NCI-H526 treated with DMSO at 0.1 percent for 48 hours (cell line): ENCODE measurements around the gene CCBE1.

Source experiments
- DNase-seq: peaks from one replicate; lab custom pipeline; 2025; lab: John Stamatoyannopoulos, UW

Gene CCBE1

DNA sequence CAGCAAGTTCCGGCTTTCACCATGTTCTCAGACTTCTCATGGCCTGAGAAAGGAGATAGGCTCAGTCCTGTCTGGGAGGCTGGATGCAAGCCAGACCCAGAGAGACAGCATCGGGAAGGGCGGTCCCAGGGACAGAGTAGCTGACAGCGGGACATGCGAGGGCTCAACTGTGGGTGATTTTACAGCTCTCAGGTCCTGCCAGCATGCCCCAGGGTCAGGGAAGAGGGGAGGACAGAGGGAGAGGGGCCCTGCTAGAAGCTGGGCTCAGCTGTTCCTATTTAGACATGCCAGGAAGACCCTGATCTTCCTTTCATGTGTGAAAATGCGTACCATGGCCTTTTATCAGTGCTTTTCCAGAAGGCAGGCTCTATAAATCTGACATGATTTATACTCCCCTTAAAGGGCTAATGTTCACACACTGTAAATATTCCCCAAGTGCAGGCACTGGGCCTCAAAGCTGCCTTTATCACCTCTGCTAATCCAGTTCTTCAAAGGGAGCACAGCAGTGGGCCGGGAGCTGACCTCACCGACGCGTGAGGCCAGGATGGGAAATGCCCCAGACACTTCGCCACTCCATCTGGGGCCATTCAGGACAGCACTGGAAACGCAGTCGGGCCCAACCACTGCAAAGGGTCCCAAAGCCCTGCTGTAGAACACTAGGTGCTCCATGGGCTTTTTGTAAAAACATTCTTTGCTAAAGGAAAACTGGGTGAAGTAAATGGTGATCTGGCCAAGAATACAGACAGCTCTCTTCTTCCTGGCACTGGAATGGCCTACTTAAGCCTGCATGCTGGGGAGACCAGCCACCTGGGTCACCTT, 242.1 kb downstream of the CCBE1 start:
- no peak for DNase-seq

DNA sequence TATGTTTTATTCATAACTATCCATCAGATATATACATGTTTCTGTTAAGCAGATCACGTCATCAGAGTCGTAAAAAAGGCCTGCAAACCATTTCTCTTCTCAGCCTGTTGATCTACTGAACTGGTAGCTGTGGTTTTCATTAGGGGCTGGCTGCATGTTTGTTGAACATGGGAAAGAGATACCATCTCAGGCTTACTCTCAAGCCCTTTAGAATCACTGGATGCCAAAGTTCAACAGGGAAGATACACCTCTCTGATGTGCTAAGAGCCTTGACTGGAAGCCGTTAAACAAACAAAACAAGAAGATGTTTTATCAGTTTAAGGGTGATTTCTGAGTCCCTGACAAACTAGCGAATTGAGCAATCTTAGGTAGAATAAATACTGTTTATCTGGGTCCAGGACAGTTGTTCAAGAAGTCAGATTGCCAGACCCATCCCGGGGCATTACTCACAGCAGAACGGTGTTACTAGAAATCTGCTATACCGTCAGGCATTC, 243.7 kb downstream of the CCBE1 start:
- DNase-seq: no peak

DNA sequence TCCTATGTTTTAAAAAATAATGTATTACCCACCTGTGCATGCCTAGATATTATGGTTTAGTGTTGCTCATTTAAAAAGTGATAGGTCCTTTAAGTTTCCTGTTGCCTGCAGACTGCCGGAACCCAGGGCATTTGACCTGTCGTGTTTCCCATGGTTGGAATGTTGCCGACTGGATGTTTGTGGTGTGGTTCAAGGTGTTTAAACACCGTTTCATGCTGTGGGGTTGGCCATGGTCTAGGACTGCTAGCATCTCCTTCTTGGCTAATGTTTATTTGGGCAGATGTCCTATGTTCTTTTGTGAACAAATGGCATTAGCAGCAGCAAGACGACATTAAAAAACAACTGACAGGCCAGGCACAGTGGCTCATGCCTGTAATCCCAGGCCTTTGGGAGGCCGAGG, 245.3 kb downstream of the CCBE1 start:
- no peak for DNase-seq

DNA sequence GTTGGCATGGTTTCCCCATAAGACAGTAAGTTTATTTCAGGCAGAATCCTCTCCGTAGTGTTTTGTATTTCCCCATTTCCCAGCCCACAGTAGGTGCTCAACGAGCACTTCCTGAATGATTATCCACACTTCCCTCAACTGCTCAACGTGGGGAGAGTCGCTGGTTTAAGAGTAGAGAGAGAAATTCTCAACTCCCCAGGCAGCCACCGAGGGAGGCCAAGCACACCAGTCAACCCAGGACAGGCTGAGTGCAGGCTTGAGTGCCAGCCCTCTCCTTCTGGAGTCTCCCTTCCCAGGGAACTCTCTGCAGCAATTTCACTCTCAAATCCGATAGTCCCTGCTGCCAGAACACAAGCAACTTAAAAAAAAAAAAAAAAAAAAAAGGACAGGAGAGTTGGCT, 246.2 kb downstream of the CCBE1 start:
- no peak for DNase-seq

DNA sequence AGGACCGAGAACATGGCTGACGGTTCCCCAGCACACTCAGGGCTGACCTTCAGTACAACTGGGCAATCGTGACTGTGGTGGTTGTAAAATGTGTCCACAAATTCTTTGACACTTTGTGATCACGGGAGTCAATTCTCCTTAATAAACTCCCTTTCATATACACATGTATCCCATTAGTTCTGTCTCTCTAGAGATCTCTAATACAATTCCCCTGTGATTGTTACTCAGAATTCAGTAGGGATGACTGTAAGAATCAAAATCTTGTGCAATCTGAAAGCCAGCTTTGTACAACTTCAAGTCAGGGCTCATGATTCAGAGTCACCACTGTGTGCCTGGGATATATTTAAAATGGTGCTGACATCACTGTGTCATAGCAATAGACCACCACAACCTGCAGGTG, 248.7 kb downstream of the CCBE1 start:
- DNase-seq: no peak

DNA sequence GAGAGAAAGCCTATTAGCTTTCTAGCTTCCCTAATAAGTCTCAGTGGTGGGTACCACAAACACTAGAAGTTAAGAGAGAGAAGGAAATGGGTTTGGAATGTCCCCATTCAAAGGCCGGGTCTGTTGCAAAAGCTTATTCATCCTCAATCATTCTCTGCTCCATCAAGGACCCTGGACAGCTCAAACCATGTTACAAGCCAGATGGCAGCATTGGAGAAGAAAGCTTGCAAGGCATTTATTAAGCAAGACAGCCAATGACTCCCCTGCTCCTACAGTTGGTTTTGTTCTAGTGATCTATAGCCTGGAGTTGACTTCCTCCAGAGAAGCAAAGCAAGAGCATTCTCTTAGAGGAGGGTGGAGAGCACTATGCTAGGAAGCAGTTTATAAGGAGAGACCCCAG, 251.2 kb downstream of the CCBE1 start:
- no peak for DNase-seq

DNA sequence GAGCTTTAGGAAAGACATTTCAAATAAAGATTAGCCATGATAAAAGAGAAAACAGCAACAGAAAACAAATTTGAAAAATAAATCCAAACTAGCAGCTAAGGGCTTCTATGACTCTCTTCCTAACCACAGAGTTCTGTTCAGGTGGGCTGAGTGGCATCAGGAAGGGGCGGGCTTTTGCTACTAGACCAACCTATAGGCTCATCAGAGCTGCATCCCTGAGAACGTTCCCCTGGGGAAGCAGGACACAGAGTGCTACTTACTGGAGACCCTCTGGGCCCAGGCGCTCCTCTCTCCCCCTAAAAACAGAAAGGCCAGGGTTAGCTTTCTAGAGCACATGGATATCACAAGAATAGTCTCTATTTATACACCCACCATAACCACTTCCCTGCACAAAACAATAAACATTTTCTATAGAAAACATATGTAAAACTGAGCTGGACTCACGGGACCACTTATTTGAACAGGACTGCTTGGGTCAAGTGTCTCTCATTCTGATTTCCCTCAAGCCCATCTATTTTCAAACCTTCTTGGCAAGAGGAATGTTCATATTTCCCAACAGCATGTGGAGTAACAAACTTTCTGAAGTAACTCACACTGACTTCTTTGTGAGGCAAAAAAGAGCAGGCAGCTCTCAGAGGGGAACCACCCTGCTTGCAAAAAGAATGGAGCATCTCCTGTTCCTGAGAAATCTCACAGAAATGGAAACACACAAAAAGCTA, 259.2 kb downstream of the CCBE1 start:
- DNase-seq: no peak

DNA sequence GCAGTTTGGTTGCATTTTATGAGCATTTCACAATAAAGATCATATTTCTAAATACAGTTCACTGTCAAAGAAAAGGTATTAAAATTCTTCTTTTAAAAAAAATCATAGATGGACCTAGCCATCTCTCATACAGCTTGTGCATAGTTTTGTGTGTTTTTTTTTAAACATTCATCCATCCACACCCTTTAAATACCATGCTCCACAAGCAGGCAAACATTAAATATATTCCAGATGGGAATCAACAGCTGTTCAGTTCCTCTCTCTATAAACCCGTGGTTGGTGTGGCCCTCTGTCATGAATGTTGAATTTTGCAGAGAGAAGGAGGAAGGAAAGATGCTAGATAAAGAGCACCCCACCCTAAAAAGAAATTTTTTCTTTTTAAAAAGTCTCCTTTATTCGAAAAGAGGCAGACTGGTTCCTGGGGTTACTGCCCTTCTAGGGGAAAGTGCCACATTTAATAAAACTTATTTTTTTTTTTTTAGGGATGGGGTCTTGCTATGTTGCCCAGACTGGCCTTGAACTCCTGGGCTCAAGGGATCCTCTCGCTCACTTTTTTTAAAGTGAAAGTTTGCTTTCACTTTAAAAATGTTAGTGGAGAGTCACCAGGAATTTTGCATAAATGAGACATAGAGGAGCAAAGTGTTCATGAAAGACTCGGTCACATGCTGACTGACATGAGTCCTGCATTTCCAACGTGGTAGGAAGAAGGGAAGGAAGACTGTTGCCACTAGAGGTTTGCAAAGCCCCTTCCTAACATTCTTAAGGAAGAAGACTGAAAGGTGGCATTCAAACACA, 264.2 kb downstream of the CCBE1 start:
- DNase-seq: no peak

DNA sequence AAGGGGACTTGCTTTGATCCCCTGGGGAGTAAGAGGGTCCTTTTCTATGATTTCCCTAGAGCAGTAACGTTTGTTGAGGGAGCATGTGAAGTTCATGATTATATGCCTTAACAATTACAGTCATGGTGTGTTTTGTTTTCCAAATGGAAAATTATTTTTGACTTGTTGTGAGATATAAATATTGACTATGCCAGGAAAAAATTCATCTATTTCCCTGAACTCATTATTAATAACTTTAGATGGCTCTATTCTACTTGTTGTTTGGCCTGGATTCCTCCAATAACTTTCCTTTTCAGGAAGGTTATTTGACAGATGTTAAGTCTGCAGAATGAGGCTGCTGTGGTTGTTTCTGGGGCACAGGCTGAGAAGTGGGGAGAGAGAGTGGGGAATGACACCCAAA, 266.1 kb downstream of the CCBE1 start:
- no peak for DNase-seq

DNA sequence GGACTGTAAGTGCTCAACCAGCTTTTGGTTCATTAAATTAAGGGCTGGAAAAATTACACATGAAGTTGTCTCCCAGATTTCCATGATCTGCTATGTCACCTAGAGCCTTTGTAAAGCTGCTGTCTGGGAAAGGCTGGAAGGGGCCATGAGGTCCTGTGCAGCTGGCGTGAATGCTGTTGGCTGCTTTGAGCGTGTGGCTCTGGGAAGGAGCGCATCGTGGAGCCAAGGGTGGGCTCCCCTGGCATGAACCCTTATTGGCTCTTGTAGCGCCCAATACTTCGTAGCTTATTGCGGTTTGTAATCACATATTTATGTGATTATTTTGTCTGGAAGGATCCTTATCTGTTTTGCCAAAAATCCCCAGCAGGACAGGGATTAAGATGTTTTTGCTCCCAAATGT, 267.6 kb downstream of the CCBE1 start:
- no peak for DNase-seq

DNA sequence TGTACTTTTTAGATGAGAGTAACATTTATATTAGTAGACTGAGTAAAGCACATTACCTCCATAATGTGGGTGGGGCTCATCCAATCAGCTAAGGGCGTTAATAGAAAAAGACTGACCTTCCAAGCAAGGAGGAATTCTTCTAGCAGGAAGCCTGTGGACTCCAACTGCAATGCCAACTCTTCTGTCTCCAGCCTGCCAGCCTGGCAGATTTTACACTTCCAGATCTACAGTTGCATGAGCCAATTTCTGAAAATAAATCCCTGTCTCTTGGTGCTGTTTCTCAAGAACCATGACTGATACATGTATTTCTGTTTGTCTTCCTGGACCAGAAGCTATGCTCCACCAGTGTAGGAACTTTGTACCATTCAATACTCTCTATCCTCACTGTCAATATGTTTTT, 269.2 kb downstream of the CCBE1 start:
- no peak for DNase-seq

DNA sequence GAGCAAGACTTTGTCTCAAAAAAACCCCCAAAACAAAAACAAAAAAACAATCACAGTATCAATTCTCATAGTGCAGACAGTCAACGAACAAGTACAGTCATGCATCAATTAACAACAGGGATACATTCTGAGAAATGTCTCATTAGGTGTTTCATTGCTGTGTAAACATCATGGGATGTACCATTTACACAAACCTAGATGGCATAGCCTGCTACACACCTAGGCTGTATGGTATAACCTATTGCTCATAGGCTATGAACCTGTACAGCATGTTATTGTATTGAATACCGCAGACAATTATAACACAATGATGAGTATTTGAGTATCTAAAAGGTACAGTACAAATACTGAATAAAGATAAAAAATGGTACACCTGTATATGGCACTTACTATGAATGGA, 270.4 kb downstream of the CCBE1 start:
- DNase-seq: no peak

DNA sequence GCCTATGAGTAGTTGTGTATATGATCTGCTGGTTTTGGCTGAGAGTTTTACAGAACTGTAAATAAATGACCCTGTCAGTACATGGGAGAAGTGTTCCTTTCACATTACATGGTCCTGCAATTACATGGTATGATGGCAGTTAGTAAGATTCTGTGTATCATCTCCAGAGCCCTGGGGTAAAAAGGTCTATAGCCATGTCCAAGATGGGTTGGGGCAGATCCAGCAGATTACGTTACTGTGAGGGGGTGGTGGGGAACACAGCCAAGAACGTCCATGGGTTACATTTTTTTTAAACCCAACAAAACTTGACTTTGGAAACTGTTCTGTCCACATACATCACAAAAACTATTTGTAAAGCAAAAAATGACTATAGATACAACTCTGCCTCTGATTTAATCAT, 274.0 kb downstream of the CCBE1 start:
- DNase-seq: no peak

DNA sequence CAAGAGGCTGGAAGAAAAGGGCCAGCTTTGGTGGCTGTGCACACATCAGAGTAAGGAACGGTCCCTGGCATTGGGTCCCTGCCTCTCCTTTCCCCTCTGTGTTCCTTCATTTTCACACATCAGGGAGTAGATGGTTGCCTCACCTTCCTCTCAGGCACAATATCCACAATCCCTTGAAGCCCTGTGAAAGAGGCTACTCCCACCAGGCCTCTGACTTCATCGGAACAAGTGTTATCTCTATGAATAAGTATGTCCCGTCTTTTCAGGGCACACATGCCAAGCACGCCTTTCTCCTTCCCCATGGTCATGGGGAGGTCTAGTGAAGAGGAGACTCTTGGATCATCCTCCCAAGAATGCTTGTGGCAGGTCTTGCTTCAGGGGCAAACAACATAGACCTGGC, 277.0 kb downstream of the CCBE1 start:
- no peak for DNase-seq

DNA sequence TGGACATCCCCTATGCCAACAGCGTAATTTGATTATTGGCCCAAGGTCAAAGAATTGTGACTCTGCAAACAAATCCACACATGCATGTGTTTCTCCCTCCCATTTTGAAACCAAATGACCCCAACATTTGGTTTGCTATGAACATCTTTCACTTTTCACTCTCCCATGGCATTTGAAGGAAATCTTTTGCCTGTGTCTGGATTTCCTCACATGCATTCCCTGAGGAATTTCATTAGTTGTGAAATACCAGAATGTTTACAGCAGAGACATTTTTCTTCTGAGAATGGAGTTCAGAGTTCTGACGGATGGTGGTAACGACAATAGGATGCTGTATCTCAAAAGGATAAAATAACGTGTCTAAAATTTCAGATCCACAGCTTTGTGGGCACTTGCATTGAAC, 277.8 kb downstream of the CCBE1 start:
- no peak for DNase-seq

DNA sequence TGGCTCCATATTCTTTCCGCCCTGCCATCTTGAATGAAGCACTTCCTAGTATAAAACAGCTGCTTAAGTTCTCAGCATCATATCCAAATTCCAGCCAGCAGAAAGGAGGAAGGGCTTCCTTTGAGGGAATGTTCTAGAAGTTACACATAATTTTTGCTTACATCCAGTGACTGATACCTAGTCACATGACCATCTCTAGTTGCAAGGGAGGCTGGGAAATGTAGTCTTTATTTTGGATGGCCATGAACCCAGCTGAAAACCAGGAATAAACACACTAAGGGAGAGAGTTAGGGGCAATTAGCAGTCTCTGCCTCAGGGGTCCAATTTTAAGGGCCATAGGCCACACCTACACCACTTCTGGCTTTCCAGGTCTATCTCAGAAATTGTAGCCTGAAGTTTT, 280.4 kb downstream of the CCBE1 start:
- no peak for DNase-seq

DNA sequence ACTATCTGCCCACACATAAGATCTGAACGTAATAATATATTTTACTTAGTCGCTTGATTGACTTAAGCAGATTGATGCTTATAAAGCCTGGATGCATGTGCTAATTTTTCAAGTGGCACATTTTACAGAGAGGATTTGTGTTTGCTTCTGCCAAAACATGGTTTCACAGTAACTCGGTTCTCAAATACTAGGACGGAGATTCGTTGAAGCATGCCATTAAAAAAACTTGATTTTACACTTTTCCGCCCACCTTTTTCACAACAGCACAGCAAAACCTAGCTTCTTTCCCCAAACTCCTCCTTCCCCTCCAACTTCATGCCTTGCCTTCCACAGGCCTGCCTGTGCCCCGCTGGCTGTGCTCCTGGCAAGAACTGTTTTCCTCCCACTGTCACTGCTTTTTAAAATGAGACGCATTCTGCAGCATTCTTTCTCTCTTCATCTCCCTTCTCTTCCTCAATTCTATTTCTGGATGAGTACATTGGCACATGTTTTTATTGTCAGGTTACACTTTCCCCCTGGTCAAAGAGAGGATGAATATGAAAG, 283.0 kb downstream of the CCBE1 start:
- DNase-seq: no peak

DNA sequence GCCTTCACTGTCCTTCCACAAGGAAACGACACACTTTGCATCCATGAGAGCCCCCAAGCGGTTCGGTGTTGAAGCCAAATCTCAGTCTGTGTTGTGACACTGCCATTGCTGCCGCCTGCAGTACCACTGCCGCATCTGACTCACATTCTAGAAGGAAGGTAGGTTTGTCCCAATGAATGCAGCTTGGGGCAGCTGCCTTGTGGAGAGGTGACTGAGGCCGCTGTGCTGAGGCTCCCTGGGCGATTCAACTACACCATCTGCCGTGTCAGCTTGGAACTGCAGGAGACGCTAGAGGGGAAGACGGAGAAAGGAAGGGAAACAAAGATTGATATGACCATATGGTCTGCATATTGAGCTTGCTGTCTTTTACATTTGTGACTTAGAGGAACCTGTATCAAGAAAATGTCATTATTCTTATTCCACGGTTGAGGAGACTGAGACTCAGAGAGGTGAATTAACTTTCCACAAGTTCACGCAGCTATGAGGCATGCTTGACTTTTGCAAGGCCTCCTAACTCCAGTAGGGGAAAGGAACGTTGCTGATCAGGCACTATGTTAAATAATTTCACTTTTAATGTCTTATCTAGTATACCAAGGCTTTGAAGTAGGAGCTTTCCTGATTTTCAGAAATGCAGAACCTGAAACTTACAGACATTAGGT, 294.7 kb downstream of the CCBE1 start:
- peak; percentile 91 for DNase-seq

DNA sequence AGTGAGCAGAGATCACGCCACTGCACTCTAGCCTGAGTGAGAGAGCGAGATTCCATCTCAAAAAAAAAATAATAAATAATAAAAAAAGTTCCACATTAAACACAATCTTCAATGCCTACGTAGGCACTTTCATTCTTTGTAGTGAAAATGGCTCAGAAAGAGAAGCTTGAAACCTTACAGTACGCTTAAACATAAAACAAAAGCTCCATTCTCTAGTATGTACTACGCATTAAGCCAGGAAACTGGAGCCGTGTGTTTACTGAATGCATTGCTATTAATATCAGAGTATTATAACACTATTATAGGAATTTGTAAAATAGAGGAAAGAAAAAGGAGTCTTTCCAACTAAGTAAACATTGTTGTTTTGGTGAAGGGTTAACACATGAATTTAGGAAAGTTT, 296.8 kb downstream of the CCBE1 start:
- DNase-seq: no peak

DNA sequence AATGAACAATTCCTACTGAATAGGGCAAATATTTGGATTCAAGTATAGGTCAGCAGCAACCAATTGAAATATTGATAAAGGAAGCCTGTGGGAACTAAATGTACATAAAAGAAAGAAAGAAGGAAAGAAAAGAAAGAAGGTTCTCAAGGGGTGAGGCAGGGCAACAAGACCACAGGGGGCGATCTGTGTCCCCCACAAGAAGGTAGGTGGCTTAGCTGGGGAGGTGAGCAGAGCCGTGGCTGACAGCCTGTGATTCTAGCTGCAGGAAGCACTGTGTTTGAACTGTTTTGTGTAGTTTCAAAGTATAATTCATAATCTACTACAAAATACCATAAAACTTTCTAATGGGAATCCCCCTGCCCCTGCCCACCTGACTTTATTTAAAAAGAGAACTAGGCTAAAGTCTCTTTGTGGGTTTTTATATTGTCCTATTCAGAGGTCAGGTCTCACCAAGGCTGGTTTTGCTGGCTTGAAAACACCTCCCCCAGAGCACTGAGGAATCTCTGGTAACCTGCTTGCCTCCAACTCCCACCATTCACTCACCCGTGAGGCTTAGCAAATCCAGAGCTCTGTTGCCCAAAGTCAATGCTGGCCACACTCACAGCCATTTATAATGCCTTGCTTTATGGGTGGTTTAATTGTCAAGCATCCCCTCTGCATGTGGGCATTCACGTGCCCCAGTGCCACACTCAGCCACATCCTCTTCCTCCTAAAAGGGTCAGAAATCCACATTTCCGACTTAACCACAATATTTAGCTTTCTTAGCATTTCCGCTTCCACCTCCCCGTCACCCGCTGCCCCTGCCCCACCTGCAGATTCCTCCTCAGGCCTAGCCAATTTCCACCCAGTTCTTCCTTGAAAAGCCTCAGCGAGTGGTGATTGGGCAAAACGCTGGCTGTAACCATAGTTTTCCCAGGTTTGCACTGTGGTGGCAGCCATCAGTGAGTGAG, 301.7 kb downstream of the CCBE1 start:
- DNase-seq: no peak

DNA sequence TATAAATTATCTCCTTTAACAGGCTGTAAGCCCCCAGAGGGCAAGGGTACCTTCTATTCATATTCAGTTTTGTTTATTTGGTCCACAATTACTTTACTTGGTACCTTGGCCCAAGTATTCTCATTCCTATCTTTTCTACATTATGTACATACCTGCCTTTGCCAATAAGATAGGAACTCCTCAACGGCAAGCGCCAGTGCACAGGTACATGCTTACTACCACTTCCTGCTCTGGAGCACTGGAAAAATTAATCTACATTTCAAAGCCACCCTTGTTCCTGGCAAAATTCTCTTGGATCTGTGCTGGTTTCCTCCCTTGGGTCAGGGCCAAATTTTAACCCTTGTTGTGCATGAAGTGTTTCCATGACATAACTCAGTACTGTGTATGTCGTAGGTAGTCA, 303.8 kb downstream of the CCBE1 start:
- DNase-seq: no peak
